Measurements from ENCODE around the gene SLIT3.

- TF ChIP-seq CTCF (IDR thresholded peaks at IDR 0.05) (no peak), POLR2AphosphoS5 (IDR thresholded peaks at IDR 0.05; ENCODE audit: low read depth, low read length) (no peak), RXRA (IDR thresholded peaks at IDR 0.05; ENCODE audit: borderline replicate concordance, low read depth) (no peak), NRF1 (IDR thresholded peaks at IDR 0.05; ENCODE audit: low read depth, low read length) (no peak), USF1 (IDR thresholded peaks at IDR 0.05; ENCODE audit: borderline replicate concordance, low read depth) (no peak), REST (IDR thresholded peaks at IDR 0.05; ENCODE audit: low read depth, low read length) (no peak)
Measured at GRCh38 chr5:169152946-169153345, 148.0 kb downstream of the SLIT3 start.

All from SK-N-SH (cell line).